Measurements from ENCODE around the gene UBE2F.

The UBE2F gene, protein sequence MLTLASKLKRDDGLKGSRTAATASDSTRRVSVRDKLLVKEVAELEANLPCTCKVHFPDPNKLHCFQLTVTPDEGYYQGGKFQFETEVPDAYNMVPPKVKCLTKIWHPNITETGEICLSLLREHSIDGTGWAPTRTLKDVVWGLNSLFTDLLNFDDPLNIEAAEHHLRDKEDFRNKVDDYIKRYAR

DNA sequence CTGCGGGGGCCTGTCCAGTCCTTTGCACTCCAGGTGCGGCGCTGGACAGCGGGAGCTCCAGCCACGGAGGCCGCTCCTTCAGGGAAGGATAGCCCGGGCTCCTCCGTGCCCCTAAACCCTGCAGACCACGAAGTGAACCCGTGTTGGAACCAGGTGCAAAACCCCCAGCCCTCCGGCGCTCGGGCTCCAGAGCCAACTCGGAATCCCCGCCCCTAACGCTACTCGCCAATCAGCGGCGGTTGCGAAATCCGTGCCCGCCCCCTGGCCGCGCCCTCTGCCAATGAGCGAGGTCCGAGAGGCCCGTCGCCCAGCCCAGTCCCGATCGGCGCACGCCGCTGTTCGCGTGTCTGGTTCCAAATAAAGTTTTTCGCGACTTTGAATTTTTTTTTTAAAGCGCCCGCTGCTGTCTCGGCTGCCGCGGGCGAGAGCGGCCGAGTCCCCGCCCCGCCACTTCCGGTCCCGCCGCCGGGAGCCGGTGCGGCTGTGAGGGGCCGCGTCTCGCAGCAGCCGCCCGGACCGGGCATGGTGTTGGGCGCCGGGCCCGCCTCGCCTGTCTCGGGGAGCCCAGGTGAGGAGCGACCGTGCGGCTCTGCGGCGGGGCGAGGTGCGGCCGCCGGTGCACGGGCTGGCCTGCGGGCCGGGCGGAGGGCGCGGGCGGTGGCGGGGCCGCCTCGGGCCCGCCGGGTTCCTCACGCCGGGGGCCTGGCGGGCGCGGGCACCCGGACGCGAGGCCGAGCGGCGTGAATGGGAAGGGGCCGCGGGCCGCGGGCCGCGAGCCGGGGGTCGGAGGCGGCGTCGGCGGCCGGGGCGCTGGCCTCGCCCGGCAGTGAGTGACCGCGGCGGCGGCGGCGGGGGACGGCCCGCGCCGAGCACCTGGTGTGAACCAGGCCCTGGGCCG is at the start of gene UBE2F:
UBE2F (plus strand) TSS at position 450 of the 898 bp plus-strand sequence. CDS start 6,094 bp downstream, outside the sequence.
- DNase-seq = peak; percentile 98

DNA sequence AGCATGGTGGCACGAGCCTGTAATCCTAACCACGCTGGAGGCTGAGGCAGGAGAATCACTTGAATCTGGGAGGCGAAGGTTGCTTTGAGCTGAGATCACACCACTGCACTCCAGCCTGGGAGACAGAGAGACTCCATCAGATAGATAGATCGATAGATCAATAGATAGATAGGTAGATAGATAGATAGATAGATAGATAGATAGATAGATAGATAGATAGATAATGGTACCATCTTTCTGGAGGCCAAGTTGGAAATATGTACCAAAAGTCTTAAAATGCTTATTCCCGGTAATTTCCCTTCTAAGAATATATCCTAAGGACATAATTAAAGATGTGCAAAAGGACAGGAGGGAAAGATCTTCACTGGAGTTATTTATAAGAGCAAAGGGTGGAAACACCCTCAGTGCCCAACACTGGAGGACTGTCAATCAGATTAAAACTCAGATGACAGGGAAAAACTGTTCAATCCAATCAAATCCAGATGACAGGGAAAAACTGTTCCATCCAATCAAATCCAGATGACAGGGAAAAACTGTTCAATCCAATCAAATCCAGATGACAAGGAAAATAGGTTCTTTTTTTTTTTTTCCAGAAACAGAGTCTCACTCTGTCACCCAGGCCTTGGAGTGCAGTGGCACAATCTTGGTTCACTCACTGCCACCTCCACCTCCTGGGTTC is 49.0 kb upstream of the UBE2F start:
- no peak for DNase-seq

DNA sequence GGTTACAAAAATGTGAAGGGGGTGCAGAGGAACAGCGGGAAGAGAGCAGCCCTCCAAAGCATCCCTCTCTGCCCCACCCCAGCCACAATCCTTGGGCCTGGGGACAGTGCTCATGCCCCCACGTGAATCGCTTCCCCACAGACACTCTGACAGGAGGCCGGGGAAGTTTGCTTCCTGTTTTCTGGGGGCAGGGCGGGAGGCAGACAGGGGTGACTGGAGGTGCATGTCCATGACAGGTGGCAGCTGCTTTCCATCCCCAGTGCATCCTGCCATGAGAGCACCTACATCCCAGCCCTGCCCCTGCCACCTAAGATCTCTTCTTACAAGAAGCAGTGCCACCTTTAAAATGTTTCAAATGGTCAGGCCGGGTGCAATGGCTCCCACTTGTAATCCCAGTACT is 47.2 kb upstream of the UBE2F start:
- DNase-seq = no peak

DNA sequence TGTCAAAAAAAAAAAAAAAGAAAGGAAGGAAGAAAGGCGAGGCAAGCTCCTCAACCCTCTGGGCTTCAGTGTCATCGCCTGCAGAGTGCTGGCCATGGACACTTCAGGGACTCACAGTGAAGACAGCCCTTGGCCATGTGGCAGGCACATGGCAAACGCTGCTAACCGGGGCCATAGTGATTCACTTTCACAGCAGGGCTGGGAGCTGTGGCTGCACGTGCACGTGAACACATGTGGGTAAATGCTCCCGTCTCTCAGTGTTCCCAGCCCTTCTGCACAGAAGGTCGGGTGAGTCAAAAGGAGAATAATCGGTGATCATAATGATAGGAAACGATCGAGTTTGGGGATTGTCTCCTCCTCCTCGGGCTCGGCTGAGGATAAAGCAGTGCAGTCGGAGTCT is 46.1 kb upstream of the UBE2F start:
- no peak for DNase-seq

DNA sequence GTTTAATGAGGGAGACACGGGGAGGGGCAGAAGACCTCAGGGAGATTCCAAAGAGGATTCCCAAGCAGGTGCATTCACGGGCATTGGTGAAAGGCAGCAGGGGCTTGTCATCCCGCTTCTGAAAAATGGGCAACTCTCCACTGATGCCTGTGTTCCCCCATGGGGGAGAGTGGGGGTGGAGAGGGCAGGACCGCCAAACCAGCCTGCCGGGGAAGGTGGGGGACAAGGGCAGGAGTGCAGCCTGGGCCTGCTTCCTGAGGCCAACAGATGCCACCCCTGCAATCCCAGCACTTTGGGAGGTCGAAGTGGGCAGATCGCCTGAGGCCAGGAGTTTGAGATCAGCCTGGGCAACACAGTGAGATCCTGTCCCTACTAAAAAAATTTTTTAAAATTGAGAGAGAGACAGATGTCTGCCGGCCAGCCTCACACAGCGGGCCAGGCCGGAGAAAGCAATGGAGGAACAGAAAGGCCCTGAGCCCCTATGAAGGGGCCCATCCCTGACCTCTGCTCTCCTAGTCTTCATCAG is 44.8 kb upstream of the UBE2F start:
- DNase-seq = no peak

DNA sequence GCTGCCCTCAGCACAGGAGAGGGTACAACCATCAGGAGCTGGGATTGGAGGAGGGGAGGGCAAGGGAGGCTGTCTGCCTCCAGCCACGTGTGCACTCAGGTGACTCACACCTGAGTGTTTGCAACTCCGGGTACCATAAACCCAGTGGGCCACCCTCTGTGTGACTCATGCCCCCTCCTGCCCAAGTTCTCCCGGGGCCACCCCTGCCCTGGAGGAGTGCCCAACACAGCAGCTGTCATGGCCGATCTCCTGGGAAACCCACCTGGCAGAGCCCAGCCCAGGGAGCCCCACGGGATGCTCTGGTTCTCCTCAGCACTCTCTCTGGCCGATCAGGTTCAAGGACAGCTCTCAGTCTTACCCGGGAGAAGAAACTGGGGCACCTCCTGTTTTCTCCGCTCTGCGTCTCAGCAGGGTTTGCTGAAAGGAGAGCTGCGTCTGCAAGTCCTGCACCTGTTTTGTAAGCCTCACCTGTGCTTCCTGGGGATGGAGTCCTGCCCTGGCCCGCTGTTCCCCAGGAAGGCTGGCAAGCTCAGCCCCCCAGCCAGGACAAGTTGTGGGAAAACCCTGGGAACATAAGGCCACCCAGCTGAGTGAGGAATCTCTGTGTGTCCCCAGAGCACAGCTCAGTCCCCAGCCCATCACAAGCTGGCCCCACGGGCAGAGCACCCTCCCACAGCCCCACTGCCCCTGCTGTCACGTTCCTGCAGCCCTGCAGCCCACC is 44.0 kb upstream of the UBE2F start:
- peak in 1 of 2 donors; percentile 36 for DNase-seq

DNA sequence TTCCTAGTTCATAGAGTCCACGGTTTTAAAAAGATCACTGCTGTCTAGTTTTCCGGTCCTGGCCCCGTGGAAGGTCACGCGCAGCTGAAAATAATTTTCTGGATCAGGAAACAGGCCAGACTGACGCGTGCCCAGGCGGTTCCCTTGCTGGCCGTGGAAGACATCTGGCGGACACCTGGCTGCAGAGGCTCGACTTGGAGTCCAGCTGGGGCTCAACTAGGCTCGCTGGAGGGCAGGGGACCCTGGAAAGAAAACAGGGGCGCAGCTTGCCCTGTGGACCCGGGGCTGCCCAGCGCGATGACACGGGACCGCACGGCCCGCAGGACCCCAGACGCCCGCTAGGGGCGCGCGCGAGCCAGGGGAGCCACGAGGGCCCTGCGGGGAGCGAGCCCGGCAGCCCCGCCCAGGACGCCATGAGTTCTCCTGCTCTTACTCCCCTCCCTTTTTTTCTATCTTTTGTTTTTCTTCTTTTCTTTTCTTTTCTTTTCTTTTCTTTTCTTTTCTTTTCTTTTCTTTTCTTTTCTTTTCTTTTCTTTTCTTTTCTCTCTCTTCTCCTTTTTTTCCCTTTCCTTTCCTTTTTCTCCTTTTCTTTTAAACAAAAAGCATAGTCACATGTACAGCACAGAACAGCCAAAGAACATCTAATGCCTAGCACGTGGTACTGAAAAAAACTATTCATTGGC is 43.2 kb upstream of the UBE2F start:
- peak; percentile 87 to 89 for DNase-seq

DNA sequence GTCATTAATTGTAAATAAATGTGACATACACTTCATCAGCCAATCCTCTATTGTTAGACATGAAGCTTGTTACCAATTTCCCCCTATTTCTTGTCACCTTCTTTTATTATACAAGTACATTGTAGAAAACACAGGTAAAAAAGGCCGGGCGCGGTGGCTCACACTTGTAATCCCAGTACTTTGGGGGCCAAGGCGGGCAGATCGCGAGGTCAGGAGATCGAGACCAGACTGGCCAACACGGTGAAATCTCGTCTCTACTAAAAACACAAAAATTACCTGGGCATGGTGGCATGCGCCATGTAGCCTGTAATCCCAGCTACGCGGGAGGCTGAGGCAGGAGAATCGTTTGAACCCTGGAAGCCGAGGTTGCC is 42.7 kb upstream of the UBE2F start:
- DNase-seq = no peak

DNA sequence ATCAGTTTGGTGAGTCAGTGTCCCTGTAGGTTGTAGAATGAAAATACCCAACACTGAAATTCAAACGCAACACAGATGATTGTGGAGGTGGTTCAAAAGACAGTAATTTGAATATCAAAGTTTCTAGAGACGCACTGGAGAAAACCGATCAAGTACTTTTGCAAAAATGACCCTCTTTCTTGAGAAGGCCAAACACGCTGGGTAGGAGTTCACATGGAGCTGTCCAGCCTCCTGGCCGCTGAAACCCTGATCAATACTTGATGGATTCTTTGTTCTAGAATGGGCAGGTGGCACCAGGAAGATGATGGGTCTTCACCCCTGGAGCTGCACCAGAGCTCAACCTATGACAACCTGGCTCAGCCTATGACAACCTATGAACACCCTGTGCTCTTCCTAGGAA is 39.7 kb upstream of the UBE2F start:
- DNase-seq = no peak

DNA sequence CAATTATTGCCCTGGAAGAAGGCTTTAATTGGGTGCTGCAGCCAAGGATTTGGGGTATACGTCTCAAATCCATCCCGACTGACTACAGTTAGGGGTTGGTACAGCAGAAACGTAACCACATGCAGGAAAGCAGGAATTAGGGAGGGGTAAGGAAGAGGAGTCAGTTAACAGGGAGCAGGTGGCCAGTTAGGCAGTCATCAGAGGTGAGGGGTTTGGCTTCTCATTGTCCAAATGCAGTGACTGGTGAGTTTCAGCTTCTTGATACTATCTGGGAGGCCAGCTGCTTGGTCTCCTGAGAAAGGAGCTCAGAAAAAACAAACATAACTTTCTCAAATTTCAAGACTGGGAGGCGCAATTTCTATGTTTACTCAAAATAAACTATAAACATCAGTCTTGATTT is 38.8 kb upstream of the UBE2F start:
- DNase-seq = no peak

DNA sequence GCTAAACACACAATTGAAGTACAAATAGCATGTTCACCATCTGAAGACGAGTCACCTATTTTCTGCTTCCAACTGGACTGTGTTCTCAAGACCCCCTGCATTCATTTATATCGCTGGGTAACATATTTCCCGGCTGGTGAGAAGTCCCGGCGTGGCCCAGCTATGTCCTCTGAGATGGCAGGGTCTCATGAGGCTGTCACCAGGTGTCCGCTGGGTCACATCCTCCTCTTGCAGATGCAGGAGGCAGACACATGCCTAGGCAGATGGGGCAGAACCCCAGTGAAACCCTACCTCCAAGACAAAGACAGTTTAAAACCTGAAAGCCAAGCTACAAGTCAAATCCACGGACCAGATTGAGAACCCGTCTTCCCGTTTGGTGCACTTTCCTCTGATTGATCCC is 36.8 kb upstream of the UBE2F start:
- DNase-seq = no peak

DNA sequence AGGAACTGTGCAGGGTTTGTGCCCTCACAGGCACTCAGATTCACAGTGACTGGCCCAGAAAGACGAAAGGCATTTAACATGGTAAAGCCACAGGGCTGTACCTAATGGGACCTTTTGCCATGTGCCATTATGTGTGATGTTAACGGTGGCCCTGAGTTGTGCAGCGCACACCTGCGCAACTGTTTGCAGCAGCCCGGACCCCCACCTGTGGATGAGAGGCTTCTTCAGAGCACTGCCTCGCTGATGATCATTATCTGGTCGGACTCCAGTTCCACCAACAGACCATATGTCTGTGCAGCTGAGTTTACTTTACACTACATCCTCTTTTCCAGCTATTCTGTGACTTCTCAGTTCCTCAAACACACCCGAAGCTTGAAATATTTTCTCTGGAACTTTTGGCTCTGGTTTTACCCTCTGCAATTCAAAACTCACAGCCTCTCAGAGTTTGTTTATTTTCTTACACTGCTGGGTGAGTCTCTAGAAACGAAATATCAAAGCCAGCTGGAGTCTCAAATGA is 35.6 kb upstream of the UBE2F start:
- DNase-seq = no peak

DNA sequence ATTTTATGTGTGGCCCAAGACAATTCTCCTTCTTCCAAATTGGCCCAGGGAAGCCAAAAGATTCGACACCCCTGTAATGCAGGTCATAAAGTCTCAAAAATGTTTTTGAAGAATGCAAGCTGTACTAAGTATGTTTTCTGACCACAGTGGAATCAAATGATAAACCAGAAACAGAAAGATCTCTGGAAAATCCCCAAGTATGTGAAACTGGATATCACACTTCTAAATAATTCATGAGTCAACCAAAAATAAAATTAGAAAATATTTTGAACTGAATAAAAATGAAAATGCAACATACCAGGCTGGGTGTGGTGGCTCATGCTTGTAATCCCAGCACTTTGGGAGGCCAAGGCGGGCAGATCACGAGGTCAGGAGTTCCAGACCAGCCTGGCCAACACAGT is 34.1 kb upstream of the UBE2F start:
- no peak for DNase-seq

DNA sequence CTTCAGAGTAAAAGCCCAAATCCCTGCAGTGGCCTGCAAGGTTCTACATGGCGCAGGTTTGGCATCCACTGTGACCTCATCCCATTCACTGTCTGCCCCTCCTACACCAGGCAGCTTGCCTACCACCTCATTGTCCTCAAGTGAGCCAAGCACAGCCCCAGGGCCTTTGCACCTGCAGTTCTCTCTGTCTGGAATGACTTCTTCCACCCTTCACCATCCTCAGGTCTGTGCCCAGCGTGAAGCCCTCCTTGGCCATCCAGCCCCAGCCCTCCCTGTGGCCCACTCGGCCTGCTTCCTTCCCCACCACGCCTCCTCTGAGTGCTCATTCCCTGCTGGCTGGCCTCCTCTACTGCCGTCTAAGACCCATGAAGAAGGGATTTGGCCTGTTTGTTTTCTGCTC is 32.6 kb upstream of the UBE2F start:
- no peak for DNase-seq

DNA sequence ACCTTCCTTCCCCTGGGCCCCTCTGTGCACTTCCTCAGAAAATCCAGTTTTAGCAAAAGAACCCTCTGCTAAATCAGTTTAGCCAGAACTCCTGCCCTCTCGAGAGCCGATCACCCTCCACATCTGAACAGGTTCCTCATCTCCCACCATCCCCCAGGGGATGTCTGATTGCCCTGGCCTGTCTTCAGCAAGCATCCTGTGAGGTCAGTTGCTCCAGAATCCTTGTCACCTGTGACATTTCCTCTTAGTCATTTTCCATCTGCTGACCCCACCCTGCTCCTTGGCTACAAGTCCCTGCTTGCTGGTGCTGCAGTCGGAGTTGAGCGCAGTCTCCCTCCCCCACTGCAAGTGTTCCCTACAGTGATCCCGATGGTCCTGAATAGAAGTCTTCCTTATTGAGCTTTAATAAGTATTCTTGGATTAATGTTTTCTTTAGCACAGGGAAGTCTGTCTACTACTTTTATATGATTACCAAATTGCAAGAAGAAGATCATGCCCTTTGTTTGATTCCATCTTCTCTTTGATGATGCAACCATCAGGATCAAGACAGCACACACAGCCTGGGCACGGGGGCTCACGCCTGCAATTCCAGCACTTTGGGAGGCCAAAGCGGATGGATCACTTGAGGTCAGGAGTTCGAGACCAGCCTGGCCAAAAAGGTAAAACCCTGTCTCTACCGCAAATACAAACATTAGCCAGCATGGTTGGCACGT is 30.9 kb upstream of the UBE2F start:
- no peak for DNase-seq

DNA sequence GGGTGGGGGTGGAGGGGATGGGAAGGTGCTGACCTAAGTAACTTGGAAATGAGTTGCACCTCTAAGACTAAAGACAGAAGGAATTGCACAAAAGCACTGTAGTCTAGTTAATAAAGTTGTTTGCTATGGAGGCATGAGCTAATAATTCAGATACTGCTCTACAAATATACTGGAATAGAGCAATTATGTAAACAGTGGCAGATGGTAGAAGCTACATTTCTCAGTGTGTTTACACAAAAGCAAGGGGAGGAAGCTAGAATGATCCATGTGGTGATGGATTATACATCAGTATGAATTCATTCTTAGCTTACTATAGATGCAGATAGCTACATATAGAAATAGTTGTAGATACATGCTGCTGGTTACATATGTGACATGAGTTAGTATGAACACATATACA is 27.6 kb upstream of the UBE2F start:
- DNase-seq = no peak

DNA sequence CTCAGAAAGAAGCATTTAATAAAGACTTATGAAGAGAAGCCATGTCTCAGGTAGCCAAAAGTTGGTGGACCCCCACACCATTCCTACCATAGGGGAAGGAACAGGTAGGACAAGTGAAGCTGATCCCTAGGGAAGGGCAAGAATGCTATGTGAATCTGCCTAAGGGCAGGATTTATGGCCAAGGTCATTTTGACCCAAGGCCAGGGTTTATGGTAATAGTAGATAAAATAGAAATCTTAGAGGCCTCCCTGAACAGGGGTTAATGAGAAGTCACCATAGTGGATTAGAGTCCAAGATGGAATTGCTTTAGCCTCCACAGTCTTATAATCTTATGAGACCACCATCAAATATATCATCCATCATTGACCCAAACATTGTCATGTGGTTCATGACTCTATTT is 26.0 kb upstream of the UBE2F start:
- no peak for DNase-seq

DNA sequence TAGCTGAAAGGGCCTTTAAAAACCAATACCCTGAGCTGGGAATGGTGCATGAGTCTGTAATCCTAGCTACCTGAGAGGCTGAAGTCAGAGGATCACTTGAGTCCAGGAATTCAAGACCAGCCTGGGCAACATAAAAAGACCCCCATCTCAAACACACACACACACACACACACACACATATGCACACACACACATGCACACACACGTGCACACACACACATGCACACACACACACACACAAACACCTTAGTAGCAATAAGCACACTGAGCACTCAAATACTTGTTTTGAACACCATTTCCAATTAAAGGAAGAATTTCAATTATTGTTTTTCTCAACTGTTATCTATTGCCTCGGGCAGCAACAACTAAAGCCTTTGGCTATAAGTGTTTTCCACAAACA is 25.6 kb upstream of the UBE2F start:
- no peak for DNase-seq

DNA sequence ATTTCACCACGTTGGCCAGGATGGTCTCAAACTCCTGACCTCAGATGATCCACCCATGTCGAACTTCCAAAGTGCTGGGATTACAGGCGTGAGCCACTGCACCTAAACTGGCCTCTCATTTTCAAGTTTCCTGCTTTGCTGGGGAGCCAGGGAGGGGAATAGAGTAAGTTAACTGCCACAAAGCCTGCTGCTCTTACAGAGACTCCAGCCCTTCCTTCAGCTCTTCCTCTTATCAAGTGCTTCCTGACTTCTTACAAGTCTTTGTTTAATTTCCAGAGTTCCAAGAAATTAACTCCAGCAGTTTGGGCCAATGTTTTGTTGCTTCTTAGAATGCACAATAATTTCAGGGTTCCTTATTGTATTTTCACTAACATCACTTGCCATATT is 24.3 kb upstream of the UBE2F start:
- no peak for DNase-seq

DNA sequence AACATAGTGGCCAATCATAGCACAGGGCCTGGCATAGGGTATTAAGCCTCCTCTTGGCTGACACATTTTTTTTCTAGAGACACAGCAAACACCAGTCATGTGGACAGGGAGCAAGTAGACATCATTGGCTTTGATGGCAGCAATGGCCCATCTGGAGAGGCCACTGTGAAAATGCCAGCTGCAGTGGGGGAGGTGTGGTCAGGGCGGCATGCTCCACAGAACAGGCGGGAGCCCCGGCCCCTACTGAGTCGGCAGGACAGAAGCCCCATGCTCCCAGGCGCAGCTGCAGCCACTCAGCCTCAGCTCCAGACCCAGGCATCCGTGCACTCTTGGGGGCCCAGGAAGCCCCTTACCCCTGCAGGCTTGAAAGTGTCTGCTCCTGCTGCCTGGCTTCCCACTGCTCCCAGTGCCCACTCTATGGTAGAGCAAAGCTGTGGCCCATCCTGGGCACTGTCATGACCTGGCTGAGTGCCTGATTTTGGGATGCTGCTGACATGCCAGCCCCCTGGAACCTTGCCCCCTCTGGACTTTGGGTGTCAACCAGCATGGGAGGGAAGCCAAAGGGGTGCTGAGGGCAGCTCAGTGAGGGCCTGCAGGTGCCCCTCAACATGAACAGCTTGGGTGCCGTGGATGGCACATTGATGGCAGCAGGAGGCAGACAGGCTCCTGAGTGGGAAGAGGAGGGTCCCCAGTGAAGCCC is 23.3 kb upstream of the UBE2F start:
- no peak for DNase-seq

DNA sequence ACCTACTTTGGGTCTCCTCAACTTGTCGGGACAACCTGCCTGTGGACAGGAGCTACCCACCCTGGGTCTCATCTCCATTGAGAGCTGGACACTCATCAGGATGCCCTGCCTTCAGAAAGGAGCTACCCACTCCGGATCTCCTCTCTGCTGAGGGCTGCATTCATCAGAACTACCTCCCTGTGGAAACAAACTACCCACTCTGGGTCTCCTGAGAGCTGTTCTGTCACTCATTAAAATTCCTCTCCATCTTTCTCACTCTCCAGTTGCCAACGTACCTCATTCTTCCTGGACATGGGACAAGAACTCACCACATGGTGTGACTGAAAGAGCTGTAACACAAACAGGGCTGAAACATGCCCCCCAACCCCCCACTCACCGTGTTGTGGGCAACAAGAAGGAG is 22.5 kb upstream of the UBE2F start:
- DNase-seq = no peak
